Vagina (tissue), 2 donors: ENCODE results near the gene CNDP1. TPM values are rescaled to one million over a fixed set of nuclear protein-coding genes. Genes with fewer than 3 reads are reported as not detected.

ENCODE experiments used
- DNase-seq, 2 donors: peaks; one replicate each; pipeline ENCODE4 v3.0.0-alpha.2; 2017; ENCODE audit errors: extremely low spot score in 2 of 2
- H3K27ac ChIP-seq: fragments of 200-600 bp; sonication (generic); one replicate; pipeline ENCODE4 v1.5.1; 2019
- H3K27me3 ChIP-seq: fragments of 200-600 bp; sonication (generic); one replicate; pipeline ENCODE4 v1.5.1; 2019
- H3K36me3 ChIP-seq, 2 donors: fragments of 200-600 bp; sonication (generic); one replicate each; pipeline ENCODE4 v1.5.1; 2017 to 2019
- H3K4me1 ChIP-seq: fragments of 200-600 bp; sonication (generic); one replicate; pipeline ENCODE4 v1.5.1; 2019
- H3K4me3 ChIP-seq, 2 donors: fragments of 200-600 bp; sonication (generic); 1 replicate in 1 of 2; 2 replicates in 1 of 2; pipeline ENCODE4 v1.5.1; 2016 to 2019
- H3K9me3 ChIP-seq: fragments of 200-600 bp; sonication (generic); one replicate; pipeline ENCODE4 v1.5.1; 2019
- CTCF ChIP-seq, 3 experiments: fragments of 450-650 bp in 2 of 3; fragments of 200-600 bp in 1 of 3; sonication (generic) in 1 of 3; IDR thresholded peaks; one replicate each; pipeline ENCODE4 v1.5.1; 2017 to 2019; ENCODE audit warnings: antibody characterized with exemption in 3 of 3, mild to moderate bottlenecking in 2 of 3, moderate library complexity in 2 of 3
- POLR2A ChIP-seq, 2 donors: fragments of 450-650 bp; IDR thresholded peaks; one replicate each; pipeline ENCODE4 v1.6.1; 2017; ENCODE audit warnings: antibody characterized with exemption in 2 of 2, mild to moderate bottlenecking in 2 of 2, moderate library complexity in 2 of 2
- POLR2AphosphoS5 ChIP-seq, 2 donors: sonication (generic); formaldehyde crosslinking; IDR thresholded peaks; one replicate each; pipeline ENCODE4 v1.9.0; 2017; ENCODE audit warnings: antibody characterized with exemption in 2 of 2, mild to moderate bottlenecking in 2 of 2, low read depth in 1 of 2; ENCODE audit not compliant: insufficient read depth in 1 of 2
- intact Hi-C: fragments of 100-400 bp; cut with DNase I; formaldehyde crosslinking; loops from one replicate; pipeline ENCODE4 v1.15.1; 2023
- total RNA-seq: library from RNA; depleted of rRNA; stranded (reverse); fragments of >200 nt; gene quantifications from one replicate; pipeline ENCODE4 v1.2.3, GENCODE V29; 2016

Gene CNDP1
- total RNA-seq, 1 donor from 2014 or later, result 9.8 TPM

GRCh38 chr18:74616494-74616893, 82.2 kb downstream of the CNDP1 start:
- no peak overlapping the region for H3K4me3 ChIP-seq
- H3K27ac ChIP-seq, result no peak overlapping the region
- H3K9me3 ChIP-seq, result peaks cover 6% of the 10 kb centered on the region
- no peaks in the 10 kb centered on the region for H3K36me3 ChIP-seq
- no peaks in the 10 kb centered on the region for H3K4me1 ChIP-seq
- no peaks in the 10 kb centered on the region for H3K27me3 ChIP-seq
- intact Hi-C loops, result no loop called here
- TF ChIP-seq CTCF (IDR thresholded peaks at IDR 0.05), result no peak
- TF ChIP-seq POLR2AphosphoS5 (IDR thresholded peaks at IDR 0.05; ENCODE audit: insufficient read depth in 1 of 2, low read depth in 1 of 2), result no peak
- no peak for TF ChIP-seq POLR2A (IDR thresholded peaks at IDR 0.05)
- no peak for DNase-seq

GRCh38 chr18:74617486-74617885, 83.2 kb downstream of the CNDP1 start:
- no peak overlapping the region for H3K27ac ChIP-seq
- H3K27me3 ChIP-seq, result no peaks in the 10 kb centered on the region
- H3K36me3 ChIP-seq, result no peaks in the 10 kb centered on the region
- intact Hi-C loops, result no loop called here
- H3K4me1 ChIP-seq, result no peaks in the 10 kb centered on the region
- H3K4me3 ChIP-seq, result no peak overlapping the region
- DNase-seq, result no peak
- peaks cover 6% of the 10 kb centered on the region for H3K9me3 ChIP-seq
- no peak for TF ChIP-seq POLR2A (IDR thresholded peaks at IDR 0.05)
- no peak for TF ChIP-seq POLR2AphosphoS5 (IDR thresholded peaks at IDR 0.05; ENCODE audit: insufficient read depth in 1 of 2, low read depth in 1 of 2)
- no peak for TF ChIP-seq CTCF (IDR thresholded peaks at IDR 0.05)

DNA sequence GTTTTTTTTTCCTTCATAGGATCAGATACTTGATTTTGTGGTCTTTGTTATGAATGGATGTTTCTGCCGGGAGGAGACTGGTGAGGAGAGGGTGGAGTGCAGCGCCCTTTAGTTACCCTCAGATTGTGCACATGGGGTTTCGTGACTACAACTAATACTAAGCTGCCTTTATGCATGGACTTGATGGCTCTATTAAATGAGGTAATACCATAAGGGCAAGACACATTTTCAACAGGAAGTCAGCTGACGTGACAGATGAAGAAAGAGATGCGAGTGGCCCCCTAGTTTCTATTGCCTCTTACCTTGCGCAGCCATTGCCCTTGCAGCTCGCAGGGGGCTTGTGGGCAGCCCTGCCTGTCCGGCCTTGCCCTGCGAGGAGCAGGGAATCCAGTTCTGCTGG, 87.8 kb downstream of the CNDP1 start:
- intact Hi-C loops, result no loop called here
- no peaks in the 10 kb centered on the region for H3K4me1 ChIP-seq

DNA sequence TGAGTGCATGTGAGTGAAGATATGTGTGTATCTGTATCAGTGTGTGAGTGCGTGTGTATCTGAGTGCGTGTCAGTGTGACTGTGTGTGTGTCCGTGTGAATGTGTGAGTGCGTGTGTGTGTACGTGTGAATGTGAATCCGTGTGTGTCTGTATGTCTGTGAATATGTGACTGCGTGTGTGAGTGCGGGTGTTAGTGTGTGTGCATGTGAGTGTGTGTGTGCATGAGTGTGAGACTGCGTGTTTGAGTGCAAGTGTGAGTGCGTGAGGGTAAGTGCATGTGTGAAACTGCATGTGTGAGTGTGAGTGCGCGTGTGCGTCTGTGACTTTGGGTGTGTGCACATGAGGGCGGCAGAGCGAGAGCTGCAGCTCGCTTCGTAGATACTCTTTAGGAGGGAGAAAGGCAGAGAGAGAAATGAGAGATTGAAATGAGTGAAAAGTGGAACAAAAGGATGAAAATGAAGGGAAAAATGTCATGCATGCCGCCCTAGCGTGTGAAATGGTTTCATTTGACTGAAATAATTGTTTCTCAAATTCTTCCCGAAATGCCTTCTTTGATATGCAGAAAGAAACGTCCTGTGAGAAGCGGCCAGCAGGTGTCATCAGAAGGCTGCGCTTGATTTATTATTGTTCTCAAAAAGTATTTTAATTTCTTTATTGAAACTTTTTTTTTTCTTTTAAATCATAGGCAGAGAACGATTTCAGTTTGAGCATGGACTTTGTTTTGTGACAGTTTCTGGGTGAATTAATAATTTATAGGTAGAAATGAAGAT, 88.9 kb downstream of the CNDP1 start:
- intact Hi-C loops, result no loop called here
- Histone ChIP-seq H3K27ac (no peak overlapping the region), H3K4me3 (no peak overlapping the region), H3K4me1 (no peaks in the 10 kb centered on the region), H3K27me3 (no peaks in the 10 kb centered on the region), H3K9me3 (no peaks in the 10 kb centered on the region), H3K36me3 (no peaks in the 10 kb centered on the region)
- DNase-seq, result no peak
- TF ChIP-seq POLR2A (IDR thresholded peaks at IDR 0.05) (no peak), CTCF (IDR thresholded peaks at IDR 0.05) (no peak), POLR2AphosphoS5 (IDR thresholded peaks at IDR 0.05; ENCODE audit: insufficient read depth in 1 of 2, low read depth in 1 of 2) (no peak)

More for the DNA sequence above, 87.8 kb downstream of the CNDP1 start:
- no peak overlapping the region for H3K4me3 ChIP-seq
- H3K27me3 ChIP-seq, result no peaks in the 10 kb centered on the region
- no peaks in the 10 kb centered on the region for H3K9me3 ChIP-seq
- TF ChIP-seq CTCF (IDR thresholded peaks at IDR 0.05) (no peak), POLR2A (IDR thresholded peaks at IDR 0.05) (no peak), POLR2AphosphoS5 (IDR thresholded peaks at IDR 0.05; ENCODE audit: insufficient read depth in 1 of 2, low read depth in 1 of 2) (no peak)
- no peak for DNase-seq
- H3K36me3 ChIP-seq, result no peaks in the 10 kb centered on the region
- H3K27ac ChIP-seq, result no peak overlapping the region

GRCh38 chr18:74624466-74624865, 90.2 kb downstream of the CNDP1 start:
- intact Hi-C loops, result no loop called here
- TF ChIP-seq POLR2A (IDR thresholded peaks at IDR 0.05) (no peak), CTCF (IDR thresholded peaks at IDR 0.05) (no peak), POLR2AphosphoS5 (IDR thresholded peaks at IDR 0.05; ENCODE audit: insufficient read depth in 1 of 2, low read depth in 1 of 2) (no peak)
- Histone ChIP-seq H3K36me3 (no peaks in the 10 kb centered on the region), H3K9me3 (no peaks in the 10 kb centered on the region), H3K4me1 (no peaks in the 10 kb centered on the region), H3K27me3 (no peaks in the 10 kb centered on the region), H3K4me3 (no peak overlapping the region), H3K27ac (no peak overlapping the region)
- no peak for DNase-seq
